ENCODE measurements around the gene SMAD7. TPM values are rescaled to one million over a fixed set of nuclear protein-coding genes. Genes with fewer than 3 reads are reported as not detected.

The SMAD7 gene
- total RNA-seq, 1 donor from 2014 or later, result 76.5 TPM

GRCh38 chr18:48927286-48928080, 23.3 kb downstream of the SMAD7 start:
- intact Hi-C loops (cut with DNase I), result loop anchor here (2.0 kb wide), 1 partner anchor 25 kb away; no protein-coding TSS in a partner anchor
- no peak for TF ChIP-seq CTCF (IDR thresholded peaks at IDR 0.05)
- H3K27ac ChIP-seq, result peak overlapping the region; percentile 97 to 99

GRCh38 chr18:48926420-48926857, 24.3 kb downstream of the SMAD7 start:
- intact Hi-C loops (cut with DNase I), result loop anchor here (2.0 kb wide), 1 partner anchor 24 kb away; no protein-coding TSS in a partner anchor
- H3K27ac ChIP-seq, result peak overlapping the region; percentile 97 to 99
- DNase-seq (ENCODE audit: low spot score in 2 of 2), result no peak

More at GRCh38 chr18:48927286-48928080, 23.3 kb downstream of the SMAD7 start:
- Histone ChIP-seq H3K4me1 (peaks cover 55 to 94% of the 10 kb centered on the region in 2 donors), H3K27me3 (no peaks in the 10 kb centered on the region), H3K36me3 (peaks cover 0 to 2% of the 10 kb centered on the region in 2 donors), H3K4me3 (peak overlapping the region in 1 of 2 donors; percentile 21), H3K9me3 (no peaks in the 10 kb centered on the region)
- no peak for DNase-seq (ENCODE audit: low spot score in 2 of 2)

DNA sequence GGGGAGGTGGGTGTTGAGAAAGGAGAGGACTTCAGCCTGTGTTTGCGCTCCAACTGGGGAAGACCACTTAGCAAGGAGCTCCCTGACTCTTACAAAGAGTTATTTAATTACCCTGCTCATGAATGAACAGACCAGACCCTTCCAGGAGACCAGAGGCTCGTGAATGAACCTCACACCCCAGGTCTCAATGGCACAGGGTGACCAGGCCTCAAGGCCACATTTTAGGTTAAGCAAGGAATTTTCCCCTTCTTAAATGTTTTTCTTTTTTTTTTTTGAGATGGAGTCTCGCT, 25.3 kb downstream of the SMAD7 start:
- Histone ChIP-seq H3K36me3 (peaks cover 5 to 12% of the 10 kb centered on the region in 2 donors), H3K4me3 (peak overlapping the region in 1 of 2 donors; percentile 52), H3K4me1 (peaks cover 45 to 93% of the 10 kb centered on the region in 2 donors), H3K27ac (peak overlapping the region; percentile 97 to 99), H3K9me3 (no peaks in the 10 kb centered on the region), H3K27me3 (no peaks in the 10 kb centered on the region)
- intact Hi-C loops (cut with DNase I), result no loop called here
- no peak for DNase-seq (ENCODE audit: low spot score in 2 of 2)
- TF ChIP-seq CTCF (IDR thresholded peaks at IDR 0.05), result no peak

More at GRCh38 chr18:48926420-48926857, 24.3 kb downstream of the SMAD7 start:
- no peak for TF ChIP-seq CTCF (IDR thresholded peaks at IDR 0.05)
- Histone ChIP-seq H3K36me3 (peaks cover 0 to 2% of the 10 kb centered on the region in 2 donors), H3K27me3 (no peaks in the 10 kb centered on the region), H3K9me3 (no peaks in the 10 kb centered on the region), H3K4me3 (peak overlapping the region in 1 of 2 donors; percentile 21), H3K4me1 (peaks cover 53 to 93% of the 10 kb centered on the region in 2 donors)

GRCh38 chr18:48924630-48925490, 25.9 kb downstream of the SMAD7 start:
- no peaks in the 10 kb centered on the region for H3K9me3 ChIP-seq
- intact Hi-C loops (cut with DNase I), result loop anchor here (5.0 kb wide), 1 partner anchor 98 kb away; no protein-coding TSS in a partner anchor
- DNase-seq (ENCODE audit: low spot score in 2 of 2), result no peak
- peaks cover 47 to 93% of the 10 kb centered on the region in 2 donors for H3K4me1 ChIP-seq
- no peak for TF ChIP-seq CTCF (IDR thresholded peaks at IDR 0.05)
- H3K4me3 ChIP-seq, result peak overlapping the region in 1 of 2 donors; percentile 52
- peak overlapping the region; percentile 97 to 99 for H3K27ac ChIP-seq
- no peaks in the 10 kb centered on the region for H3K27me3 ChIP-seq
- H3K36me3 ChIP-seq, result peaks cover 11 to 15% of the 10 kb centered on the region in 2 donors

GRCh38 chr18:48923746-48924629, 26.8 kb downstream of the SMAD7 start:
- Histone ChIP-seq H3K9me3 (no peaks in the 10 kb centered on the region), H3K4me3 (peak overlapping the region; percentile 52 to 55), H3K4me1 (peaks cover 43 to 90% of the 10 kb centered on the region in 2 donors), H3K36me3 (peaks cover 13 to 19% of the 10 kb centered on the region in 2 donors), H3K27ac (peak overlapping the region; percentile 97 to 99), H3K27me3 (no peaks in the 10 kb centered on the region)
- intact Hi-C loops (cut with DNase I), result loop anchor here (5.0 kb wide), 1 partner anchor 97 kb away; no protein-coding TSS in a partner anchor
- DNase-seq (ENCODE audit: low spot score in 2 of 2), result no peak
- no peak for TF ChIP-seq CTCF (IDR thresholded peaks at IDR 0.05)

Data from ascending aorta (tissue), 2 donors.